GM18951 (cell line): ENCODE measurements around the gene KIAA0319L.

ENCODE experiments used
- POLR2A ChIP-seq: IDR thresholded peaks from 4 replicates; pipeline ENCODE4 v1.6.1; 2011; ENCODE audit warnings: mild to moderate bottlenecking; ENCODE audit not compliant: insufficient read length, insufficient read depth; ENCODE audit errors: extremely low read depth
- in situ Hi-C: fragments of 300-500 bp; cut with MboI; formaldehyde crosslinking; loops from one replicate; pipeline ENCODE4 v1.12.0; 2022; ENCODE audit warnings: low sequenced_read_pairs, mixed read lengths, inconsistent platforms; ENCODE audit not compliant: unreplicated experiment

The KIAA0319L gene

DNA sequence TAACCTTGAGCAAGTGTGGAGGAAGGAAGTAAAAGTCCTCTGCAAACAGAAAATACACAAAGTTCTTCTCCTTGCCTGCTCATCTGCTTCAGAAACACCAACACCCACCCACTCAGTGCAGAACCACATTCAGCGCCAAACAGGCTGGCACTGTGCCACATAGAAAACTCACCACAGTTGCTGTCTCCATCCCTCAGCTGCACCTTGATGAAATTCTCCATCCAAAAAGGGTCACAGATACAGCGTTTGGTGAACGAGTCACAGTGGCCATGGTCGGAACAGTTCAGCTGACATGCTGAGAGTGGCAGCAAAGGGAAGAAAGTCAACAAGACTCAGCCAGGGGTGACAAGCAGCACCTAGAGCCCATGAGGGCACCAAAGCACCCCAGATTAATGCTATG lies 114.5 kb downstream of the KIAA0319L start:
- in situ Hi-C loops: no loop called here
- TF ChIP-seq POLR2A: no peak

DNA sequence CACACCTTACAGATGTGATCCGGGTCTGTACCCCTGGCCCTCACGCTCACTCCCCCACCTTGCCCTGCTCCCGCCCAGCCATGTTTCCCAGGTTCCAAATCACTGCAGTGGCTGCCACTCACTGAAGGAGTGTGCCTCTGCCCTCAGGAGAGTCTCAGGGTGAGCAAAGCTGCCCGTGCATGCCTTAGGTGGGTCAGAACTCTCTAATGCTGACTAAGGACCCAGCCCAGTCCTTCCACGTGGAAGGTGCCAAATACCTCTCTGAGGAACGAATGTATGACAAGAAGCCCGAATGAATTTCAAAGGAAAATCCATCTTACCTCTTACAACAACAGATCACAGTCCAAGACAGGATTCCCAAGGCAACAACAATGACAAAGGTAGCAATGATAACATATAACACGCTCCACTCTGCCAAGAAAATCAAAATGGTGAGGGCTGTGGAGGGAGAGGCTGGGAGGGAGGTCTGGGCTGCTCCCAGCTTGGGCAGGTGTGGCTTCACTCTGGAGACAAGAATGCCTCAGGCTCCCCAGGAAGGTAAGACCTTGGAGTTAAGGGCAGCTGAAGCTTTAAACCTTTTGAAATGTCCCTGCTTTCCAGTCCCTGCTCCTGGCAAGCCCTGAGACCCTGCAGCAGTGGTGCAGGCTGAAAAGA lies 115.2 kb downstream of the KIAA0319L start:
- in situ Hi-C loops: no loop called here
- no peak for TF ChIP-seq POLR2A

DNA sequence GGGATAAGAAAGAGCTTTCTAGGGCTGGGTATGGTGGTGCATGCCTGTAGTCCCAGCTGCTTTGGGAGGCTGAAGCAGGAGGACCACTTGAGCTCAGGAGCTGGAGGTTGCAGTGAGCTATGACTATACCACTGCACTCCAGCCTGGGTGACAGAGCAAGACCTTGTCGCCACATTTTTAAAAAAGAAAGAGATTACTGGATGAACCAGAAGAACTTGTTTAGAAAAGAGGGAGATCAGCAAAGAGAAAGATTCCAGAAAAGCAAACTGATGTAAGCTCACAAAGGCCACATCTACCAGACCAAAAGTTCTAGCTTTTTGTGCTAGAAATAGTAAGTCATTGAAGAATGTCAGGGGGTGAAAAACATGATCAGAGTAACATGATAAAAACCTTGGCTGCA lies 117.6 kb downstream of the KIAA0319L start:
- no peak for TF ChIP-seq POLR2A
- in situ Hi-C loops: no loop called here

GRCh38 chr1:35437200-35437599 lies 120.0 kb downstream of the KIAA0319L start:
- in situ Hi-C loops: no loop called here
- no peak for TF ChIP-seq POLR2A

GRCh38 chr1:35436078-35436477 lies 121.1 kb downstream of the KIAA0319L start:
- in situ Hi-C loops: no loop called here
- TF ChIP-seq POLR2A: no peak

GRCh38 chr1:35434703-35435102 lies 122.5 kb downstream of the KIAA0319L start:
- TF ChIP-seq POLR2A: no peak
- in situ Hi-C loops: no loop called here

DNA sequence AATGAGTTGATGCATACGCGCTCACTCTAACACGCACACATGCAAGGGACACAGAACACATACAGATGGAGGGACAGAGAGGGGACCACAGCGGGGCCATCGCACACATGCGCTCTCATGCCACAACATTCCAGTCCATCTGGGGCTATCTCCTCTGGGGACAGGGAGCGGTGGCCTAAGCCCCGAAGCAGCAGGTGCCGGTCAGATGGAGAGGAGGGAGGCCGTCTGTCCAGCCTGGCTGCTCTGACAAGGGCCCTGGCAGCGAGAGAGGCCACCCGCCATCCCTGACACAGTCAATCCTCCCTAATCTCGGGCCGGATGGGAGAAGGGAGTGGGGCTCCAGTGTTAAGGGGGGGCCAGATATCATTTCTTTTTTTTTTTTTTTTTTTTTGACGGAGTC lies 123.5 kb downstream of the KIAA0319L start:
- TF ChIP-seq POLR2A: no peak
- in situ Hi-C loops: no loop called here

DNA sequence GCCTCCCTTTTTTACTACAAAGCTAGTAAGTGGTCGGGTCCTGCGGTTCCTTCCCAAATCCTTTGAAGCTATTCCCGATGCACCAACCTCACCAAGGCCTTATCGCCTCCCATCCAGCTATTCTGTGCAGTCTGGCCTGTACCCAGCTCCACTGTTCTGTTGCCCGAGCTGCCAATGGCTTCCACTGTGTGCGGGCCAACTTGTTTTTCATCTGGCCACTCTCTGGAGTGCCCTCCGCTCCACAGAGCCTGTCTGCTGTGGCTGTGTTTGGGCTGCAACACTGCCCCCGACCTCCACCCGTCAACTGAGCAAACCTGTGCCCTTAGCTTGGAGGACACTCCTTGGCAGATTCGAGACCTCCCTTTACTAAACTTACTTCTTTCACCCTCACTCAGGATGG lies 125.0 kb downstream of the KIAA0319L start:
- TF ChIP-seq POLR2A: no peak
- in situ Hi-C loops: no loop called here

DNA sequence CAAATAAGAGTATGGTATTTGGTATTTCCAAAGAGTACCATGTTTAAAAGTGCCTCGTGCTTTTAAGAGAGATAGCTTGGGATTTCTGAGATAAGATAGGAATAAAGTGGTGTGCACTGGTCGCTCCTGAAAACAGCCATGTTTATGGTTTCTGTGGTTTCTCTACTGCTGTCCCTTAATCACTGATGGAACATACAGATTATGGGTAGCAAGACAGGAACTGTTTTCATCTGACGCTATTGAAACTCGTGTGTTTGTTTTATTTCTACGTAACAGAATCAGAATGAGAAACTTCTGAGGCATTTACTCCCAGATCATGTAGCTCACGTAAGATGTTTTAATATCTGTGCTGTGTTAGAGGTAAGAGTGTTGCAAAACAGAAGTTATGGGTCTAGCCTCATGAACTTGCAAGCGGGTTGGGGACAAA lies 126.0 kb downstream of the KIAA0319L start:
- in situ Hi-C loops: no loop called here
- TF ChIP-seq POLR2A: no peak

DNA sequence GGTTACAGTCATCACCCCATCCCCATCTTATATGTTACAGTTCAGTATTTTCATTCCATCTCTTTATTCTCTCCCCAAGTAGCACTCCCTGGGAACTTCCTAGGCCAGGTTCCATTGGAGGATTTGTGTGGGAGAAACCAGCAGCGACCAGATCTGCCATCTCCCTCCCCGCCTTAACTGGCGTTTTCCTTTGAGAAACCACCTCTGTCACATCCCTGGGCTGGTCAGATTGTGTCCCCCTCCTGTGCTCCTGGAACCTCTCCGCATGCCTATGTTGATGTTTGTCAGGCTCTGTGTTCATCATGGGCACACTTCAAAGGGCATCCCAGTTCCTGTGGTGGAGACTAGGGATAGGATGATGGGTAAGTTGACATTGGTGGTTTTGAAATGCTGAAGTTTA lies 126.4 kb downstream of the KIAA0319L start:
- TF ChIP-seq POLR2A: no peak
- in situ Hi-C loops: no loop called here

- TF ChIP-seq POLR2A: no peak
- in situ Hi-C loops: no loop called here
Observed at GRCh38 chr1:35428360-35428759, 128.8 kb downstream of the KIAA0319L start.

DNA sequence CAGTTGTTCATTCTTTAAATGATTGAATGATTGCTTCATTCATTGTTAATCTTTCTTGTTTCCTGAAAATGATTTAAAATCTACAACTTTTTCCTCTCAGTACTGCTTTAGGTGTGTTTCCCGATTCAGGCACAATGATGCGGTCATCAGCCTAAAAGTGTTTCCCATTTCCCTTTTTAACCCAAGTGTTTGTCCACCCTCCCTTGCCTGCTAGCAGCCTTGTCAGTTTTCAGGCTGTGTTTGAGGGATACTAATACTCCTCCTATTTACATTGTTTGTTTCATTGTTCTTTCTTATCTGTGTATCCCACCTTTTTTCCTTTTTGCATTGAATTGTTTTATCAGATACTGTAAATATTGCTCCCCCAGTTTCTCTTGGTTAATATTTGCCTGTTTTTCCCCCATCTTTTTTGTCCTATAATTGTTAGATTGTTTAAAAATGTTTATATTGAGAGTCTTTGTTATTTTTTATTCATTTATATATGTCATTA lies 131.1 kb downstream of the KIAA0319L start:
- in situ Hi-C loops: no loop called here
- TF ChIP-seq POLR2A: no peak

DNA sequence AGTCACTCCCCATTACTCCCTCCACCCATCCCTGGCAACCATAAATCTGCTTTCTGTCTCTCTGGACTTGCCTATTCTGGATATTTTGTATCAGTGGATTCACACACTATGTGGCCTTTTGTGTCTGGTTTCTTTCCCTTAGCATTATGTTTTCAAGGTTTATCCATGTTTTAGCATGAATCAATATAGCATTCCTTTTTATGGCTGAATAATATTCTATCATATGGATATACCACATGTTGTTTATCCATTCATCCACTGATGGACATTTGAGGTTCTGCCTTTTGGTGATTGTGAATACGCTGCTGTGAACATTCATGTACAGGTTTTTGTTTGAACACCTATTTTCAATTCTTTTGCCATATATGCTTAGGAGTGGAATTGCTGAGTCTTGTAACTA lies 148.3 kb downstream of the KIAA0319L start:
- no peak for TF ChIP-seq POLR2A
- in situ Hi-C loops: no loop called here

DNA sequence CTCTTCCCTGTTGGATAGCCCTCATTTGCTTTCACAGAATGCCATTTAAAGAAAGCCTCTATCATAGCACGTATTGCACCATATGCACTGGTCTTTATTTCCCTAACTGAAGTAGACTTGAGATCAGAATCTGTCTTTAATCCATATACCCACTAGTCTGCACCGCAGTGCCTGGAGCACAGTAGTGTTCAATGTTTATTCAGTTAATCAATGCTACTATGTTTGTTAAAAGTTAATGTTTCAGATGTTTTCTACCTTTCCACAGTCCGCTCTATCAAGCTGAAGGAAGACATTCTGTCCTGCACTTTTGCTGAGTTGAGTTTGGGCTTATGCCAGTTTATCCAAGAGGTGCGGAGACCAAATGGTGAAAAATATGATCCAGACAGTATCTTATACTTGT lies 149.5 kb downstream of the KIAA0319L start:
- TF ChIP-seq POLR2A: no peak

GRCh38 chr1:35406103-35406502 lies 151.1 kb downstream of the KIAA0319L start:
- in situ Hi-C loops: no loop called here

More for the DNA sequence above, 149.5 kb downstream of the KIAA0319L start:
- in situ Hi-C loops: no loop called here

More at GRCh38 chr1:35406103-35406502, 151.1 kb downstream of the KIAA0319L start:
- TF ChIP-seq POLR2A: no peak
